Effector memory CD8-positive, alpha-beta T cell (primary cell): ENCODE measurements around the gene NPM3.
A peak's percentile ranks its signal among the peaks of the same experiment; 100 is the strongest.

Experiments used
- ATAC-seq: fragments of 150-1000 bp; cut with Tn5 transposase; replicated peaks from 2 replicates; pipeline ENCODE4 v1.10.0; 2021; ENCODE audit warnings: mild to moderate bottlenecking, moderate library complexity
- DNase-seq, 3 experiments: peaks; one replicate each; pipeline ENCODE4 v3.0.0; 2021
- H3K27ac Mint-ChIP-seq, 2 donors: one replicate each; pipeline ENCODE4 v1.8.0; 2022; ENCODE audit warnings: mild to moderate bottlenecking in 2 of 2, mixed read lengths in 2 of 2, moderate library complexity in 2 of 2
- H3K27me3 Mint-ChIP-seq, 2 donors: one replicate each; pipeline ENCODE4 v1.8.0; 2022; ENCODE audit warnings: mixed read lengths in 2 of 2
- H3K36me3 Mint-ChIP-seq: one replicate; pipeline ENCODE4 v1.8.0; 2022; ENCODE audit warnings: mild to moderate bottlenecking, moderate library complexity, mixed read lengths; ENCODE audit not compliant: insufficient read depth
- H3K4me1 Mint-ChIP-seq, 2 donors: one replicate each; pipeline ENCODE4 v1.8.0; 2022; ENCODE audit warnings: low read depth in 2 of 2, mixed read lengths in 2 of 2
- H3K4me3 Mint-ChIP-seq, 2 donors: one replicate each; pipeline ENCODE4 v1.8.0; 2022; ENCODE audit warnings: mild to moderate bottlenecking in 2 of 2, mixed read lengths in 2 of 2, moderate library complexity in 2 of 2
- H3K9me3 Mint-ChIP-seq, 2 donors: one replicate each; pipeline ENCODE4 v1.8.0; 2022; ENCODE audit warnings: mixed read lengths in 2 of 2
- total RNA-seq, 9 experiments: gene quantifications; one replicate each; lab custom pipeline; 2026; lab: John Stamatoyannopoulos, UW

NPM3 gene, protein sequence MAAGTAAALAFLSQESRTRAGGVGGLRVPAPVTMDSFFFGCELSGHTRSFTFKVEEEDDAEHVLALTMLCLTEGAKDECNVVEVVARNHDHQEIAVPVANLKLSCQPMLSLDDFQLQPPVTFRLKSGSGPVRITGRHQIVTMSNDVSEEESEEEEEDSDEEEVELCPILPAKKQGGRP
- 3.3 to 92.8 (median 13.2) reads per million in 9 experiments for total RNA-seq

DNA sequence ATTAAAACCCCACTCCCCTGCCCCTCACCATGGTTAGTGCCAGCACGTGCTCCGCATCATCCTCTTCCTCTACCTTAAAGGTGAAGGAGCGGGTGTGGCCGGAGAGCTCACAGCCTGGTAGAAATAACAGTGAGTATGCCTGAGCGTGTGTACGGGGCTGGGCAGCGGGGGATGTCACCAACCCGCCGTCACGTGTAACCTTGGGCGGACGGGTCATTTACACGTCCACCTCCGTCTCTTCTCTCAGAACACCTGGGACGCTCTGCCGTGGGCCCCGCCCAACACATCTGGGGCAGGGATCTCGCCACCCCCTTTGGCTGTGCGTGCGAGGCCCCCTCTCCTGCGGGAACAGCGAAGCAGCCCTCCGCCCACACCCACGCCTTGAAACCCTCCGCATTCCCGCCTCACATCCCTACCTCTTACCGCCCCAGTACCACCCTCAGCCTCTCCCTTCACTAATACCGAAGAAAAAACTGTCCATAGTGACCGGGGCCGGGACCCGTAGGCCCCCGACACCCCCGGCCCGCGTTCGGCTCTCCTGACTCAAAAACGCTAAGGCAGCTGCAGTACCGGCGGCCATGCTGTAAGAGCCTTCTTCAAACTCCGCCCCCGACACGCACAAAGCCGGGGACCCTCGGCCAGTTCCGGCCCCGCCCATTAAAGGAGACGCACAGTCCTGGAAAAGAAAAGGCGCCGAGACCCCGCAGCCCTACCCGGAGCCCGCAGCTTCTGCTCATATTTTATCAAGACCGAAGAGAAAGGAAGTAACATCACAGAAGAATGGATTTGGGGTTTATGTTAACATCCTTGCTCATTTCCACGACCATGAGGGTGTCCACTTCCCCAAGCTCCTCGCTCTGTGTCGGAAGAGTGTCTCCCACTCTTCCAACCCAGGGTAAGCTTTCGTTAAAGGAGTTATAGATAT is at the start of gene NPM3:
NPM3 (minus strand) TSS at position 636 of the 925 bp plus-strand sequence; CDS start at position 580, 56 bp downstream.
- ATAC-seq (peak; percentile 76), DNase-seq (peak; percentile 65 to 73 (median 72))
- peaks cover 11 to 14% of the 10 kb centered on the region in 2 donors for H3K27me3 Mint-ChIP-seq
- peak within 1 kb of the TSS; percentile 96 to 97 for H3K4me3 Mint-ChIP-seq
- H3K27ac Mint-ChIP-seq = peak within 1 kb of the TSS; percentile 95 to 96
- peaks cover 44 to 64% of the 10 kb centered on the region in 2 donors for H3K4me1 Mint-ChIP-seq
- peaks cover 48% of the 10 kb centered on the region for H3K36me3 Mint-ChIP-seq
- no peaks in the 10 kb centered on the region for H3K9me3 Mint-ChIP-seq

DNA sequence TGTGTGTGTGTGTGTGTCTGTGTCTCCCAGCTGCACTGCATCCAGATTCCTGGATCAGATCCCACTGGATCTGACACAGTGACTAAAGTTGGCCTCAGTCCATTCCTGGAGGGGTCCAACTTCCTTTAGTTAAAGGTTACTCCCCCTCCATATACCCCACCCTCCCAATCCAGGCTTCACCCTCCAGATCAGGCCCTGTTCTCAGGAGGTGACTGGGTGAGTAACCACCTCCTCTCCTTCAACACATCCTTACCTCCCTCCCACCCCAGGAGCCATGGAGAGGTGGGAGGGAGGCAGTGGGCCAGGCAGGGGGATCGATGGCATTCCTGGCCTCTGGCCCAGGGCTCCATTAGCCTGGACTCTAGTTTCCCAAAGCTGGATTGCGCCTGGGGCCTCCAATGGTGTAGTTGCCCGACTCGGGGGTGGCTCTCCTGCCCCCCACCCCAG is 49.1 kb upstream of the NPM3 start:
- no peak for DNase-seq
- Mint-ChIP-seq H3K27ac (peak overlapping the region; percentile 80 to 96), H3K9me3 (no peaks in the 10 kb centered on the region), H3K36me3 (peaks cover 18% of the 10 kb centered on the region), H3K27me3 (no peaks in the 10 kb centered on the region), H3K4me3 (no peak overlapping the region), H3K4me1 (peaks cover 50 to 54% of the 10 kb centered on the region in 2 donors)
- ATAC-seq = no peak

DNA sequence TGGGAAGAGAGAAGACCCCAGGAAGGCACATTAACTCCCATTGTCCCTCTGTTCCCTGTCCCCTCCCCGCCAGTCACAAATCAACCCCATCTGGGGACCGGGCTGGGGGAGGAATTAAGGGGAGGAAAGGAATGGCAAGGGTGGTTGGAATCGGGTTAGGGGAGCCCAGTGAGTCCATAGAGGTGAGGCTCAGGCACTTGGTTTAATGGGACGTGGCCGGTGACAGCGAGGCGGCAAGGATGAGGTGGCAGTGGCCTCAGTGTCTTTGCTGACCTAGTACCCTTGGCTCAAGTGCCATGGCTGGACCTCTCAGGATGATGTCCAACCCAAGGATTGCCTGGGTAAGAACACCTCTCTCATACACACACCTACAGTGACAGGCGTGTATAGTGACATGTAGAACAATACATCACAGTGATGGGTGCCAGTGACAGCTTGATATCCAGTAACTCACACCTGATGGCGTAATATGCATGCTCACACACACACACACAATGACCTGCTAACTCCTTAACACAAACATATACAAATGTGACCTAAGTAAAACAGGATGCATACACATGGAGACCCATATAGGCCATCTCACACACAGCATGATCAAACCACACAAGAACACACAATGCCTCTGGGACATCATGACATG is 48.0 kb upstream of the NPM3 start:
- Mint-ChIP-seq H3K9me3 (no peaks in the 10 kb centered on the region), H3K27ac (peak overlapping the region; percentile 96), H3K27me3 (no peaks in the 10 kb centered on the region), H3K36me3 (peaks cover 18% of the 10 kb centered on the region), H3K4me1 (peaks cover 54% of the 10 kb centered on the region in 2 donors), H3K4me3 (peak overlapping the region; percentile 85 to 91)
- DNase-seq (no peak), ATAC-seq (no peak)

DNA sequence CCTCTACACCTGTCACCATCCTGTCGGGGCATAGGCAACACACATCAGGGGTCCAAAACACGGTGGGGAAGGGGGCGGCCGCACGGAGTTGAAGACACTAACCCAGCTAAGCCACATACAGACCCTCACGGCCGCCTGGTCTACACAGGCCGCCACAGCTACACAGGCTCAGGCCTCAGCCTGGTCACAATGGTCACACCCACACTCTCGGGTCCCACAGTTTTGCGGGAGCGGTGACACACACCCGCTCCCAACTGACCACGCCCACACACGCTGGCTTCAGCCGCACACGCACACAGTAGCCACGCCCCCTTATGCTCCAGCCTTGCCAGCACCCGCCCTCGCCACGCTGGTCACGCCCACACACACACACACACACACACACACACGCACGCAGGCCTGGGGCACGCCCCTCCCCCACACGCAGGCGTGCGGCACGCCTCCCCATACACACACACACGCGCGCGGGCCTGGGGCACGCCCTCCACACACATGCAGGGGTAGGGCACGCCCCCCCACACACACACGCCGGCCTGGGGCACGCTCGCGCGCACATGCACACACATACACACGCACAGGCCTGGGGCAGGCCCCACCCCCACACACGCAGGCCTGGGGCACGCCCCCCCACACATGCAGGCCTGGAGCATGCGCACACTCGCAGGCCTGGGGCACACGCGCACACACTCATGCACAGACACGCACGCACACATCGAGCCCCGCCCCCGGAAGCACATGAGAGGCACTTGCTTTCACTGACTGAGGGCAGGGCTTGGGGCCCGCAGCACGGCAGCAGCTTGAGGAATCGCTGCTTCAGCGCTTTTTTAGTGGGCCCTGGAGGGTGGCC is 47.3 kb upstream of the NPM3 start:
- no peaks in the 10 kb centered on the region for H3K27me3 Mint-ChIP-seq
- peaks cover 15% of the 10 kb centered on the region for H3K36me3 Mint-ChIP-seq
- ATAC-seq = peak; percentile 75
- H3K4me1 Mint-ChIP-seq = peaks cover 48 to 49% of the 10 kb centered on the region in 2 donors
- H3K9me3 Mint-ChIP-seq = no peaks in the 10 kb centered on the region
- peak; percentile 88 to 91 (median 90) for DNase-seq
- peak overlapping the region; percentile 85 to 91 for H3K4me3 Mint-ChIP-seq
- H3K27ac Mint-ChIP-seq = peak overlapping the region; percentile 96

DNA sequence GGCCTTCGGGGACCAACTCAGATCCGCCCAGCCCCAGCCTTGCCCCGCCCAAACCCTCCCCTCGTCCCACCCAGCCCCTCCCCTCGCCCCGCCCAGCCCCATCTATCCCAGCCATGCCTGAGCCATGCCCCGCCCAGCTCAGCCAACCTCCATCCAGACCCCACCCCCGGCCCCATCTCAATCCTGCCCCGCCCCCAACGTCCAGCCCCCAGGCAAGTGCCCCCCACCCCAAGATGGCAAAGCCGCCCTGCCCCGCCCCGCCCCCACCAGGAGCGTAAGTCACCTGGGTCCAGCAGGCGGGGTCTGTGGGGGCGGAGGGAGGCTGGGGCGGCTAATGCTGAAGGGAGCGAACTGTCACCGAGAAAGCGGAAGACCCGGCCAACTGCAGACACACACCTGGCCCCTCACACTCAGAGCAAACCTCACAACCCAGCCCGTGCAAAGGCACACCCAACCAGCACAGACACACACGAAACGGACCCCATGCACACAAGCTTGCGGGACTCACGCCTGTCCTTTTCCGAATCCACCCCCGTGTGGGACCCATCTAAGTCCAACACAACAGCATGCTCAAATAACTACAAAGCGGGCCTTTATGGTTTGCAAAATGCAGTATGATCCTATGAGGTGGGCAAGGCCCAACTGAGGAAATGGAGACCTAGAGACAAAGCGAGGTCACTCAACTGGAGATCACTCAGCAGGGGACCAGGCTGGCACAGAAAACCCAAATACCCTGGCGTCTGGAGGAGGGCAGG is 46.5 kb upstream of the NPM3 start:
- ATAC-seq (peak; percentile 23), DNase-seq (peak; percentile 46 to 59 (median 54))
- no peaks in the 10 kb centered on the region for H3K9me3 Mint-ChIP-seq
- H3K27me3 Mint-ChIP-seq = no peaks in the 10 kb centered on the region
- peak overlapping the region; percentile 85 to 91 for H3K4me3 Mint-ChIP-seq
- peaks cover 44 to 45% of the 10 kb centered on the region in 2 donors for H3K4me1 Mint-ChIP-seq
- H3K36me3 Mint-ChIP-seq = peaks cover 15% of the 10 kb centered on the region
- peak overlapping the region; percentile 96 for H3K27ac Mint-ChIP-seq

DNA sequence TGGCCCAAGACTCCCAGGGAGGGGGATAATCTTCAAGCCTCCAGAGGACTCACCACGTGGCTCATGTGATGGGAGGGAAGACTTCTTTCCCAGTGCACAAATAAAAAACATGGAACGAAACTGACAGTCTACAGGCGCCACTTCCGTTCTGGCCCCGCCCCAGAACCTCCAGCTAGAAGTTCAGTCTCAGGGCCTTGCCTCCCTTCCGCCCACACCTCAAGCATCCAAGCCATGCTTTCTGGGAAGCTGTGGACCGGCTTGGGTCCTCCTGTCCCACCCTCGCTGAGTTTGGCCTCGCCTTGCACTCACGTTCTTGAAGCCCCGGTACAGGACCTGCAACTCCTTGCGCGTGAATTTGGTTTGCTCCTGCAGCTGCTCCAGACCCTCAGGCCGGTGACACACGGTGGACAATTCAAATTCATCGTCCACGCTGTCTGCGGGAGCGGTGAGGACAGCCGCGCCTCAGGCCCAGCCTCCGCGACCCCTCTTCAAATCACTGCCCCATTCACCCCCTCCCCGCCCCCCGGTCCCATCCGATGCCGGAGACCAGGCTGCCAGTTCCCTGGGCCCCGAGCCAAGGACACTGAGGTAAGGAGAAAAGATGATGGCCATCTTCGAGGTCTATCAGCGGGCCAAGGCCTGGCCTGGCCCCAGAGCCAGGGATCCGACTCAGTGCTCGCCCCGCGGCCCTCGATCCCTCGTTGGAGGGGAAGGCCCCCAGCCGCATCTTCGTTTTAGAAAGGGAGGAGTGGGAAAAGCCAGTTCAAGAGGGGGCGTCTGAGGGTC is 45.7 kb upstream of the NPM3 start:
- H3K4me3 Mint-ChIP-seq = peak overlapping the region in 1 of 2 donors; percentile 85

DNA sequence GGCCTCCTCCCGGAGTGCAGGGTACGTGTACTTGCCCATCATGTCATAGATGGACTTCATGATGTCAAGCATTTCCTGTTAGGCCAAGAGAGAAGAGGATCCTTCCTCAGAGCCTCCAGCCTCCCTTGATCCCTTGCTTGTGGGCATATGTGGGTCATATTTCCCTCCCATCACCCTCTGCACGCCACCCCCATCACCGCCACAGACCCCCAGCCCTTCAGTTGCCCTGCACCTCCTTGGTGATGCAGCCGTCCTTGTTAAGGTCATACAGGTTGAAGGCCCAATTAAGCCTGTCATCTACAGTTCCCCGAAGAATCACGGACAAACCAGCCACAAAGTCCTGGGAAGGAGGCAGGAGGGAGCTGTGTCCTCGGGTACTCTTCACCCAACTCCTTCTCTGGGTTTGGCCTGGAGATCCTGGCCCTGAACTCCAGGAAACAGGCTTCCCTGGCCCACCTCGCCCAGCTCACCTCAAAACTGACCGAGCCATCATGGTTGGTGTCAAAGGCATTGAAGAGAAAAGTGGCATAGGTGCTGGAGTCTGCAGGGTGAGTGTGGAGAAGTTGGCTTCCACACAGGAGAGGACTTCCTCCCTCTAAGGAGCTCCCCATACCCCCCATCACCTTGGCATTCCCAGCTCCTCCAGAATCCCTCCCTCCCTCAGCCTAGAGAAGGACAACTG is 44.8 kb upstream of the NPM3 start:
- Mint-ChIP-seq H3K9me3 (no peaks in the 10 kb centered on the region), H3K4me3 (no peak overlapping the region), H3K27ac (no peak overlapping the region), H3K4me1 (peaks cover 27 to 29% of the 10 kb centered on the region in 2 donors), H3K36me3 (peaks cover 15% of the 10 kb centered on the region), H3K27me3 (no peaks in the 10 kb centered on the region)
- no peak for DNase-seq
- ATAC-seq = no peak

More for the DNA sequence above, 45.7 kb upstream of the NPM3 start:
- ATAC-seq (no peak), DNase-seq (no peak)
- Mint-ChIP-seq H3K4me1 (peaks cover 36 to 38% of the 10 kb centered on the region in 2 donors), H3K27me3 (no peaks in the 10 kb centered on the region), H3K27ac (no peak overlapping the region), H3K9me3 (no peaks in the 10 kb centered on the region), H3K36me3 (peaks cover 15% of the 10 kb centered on the region)

DNA sequence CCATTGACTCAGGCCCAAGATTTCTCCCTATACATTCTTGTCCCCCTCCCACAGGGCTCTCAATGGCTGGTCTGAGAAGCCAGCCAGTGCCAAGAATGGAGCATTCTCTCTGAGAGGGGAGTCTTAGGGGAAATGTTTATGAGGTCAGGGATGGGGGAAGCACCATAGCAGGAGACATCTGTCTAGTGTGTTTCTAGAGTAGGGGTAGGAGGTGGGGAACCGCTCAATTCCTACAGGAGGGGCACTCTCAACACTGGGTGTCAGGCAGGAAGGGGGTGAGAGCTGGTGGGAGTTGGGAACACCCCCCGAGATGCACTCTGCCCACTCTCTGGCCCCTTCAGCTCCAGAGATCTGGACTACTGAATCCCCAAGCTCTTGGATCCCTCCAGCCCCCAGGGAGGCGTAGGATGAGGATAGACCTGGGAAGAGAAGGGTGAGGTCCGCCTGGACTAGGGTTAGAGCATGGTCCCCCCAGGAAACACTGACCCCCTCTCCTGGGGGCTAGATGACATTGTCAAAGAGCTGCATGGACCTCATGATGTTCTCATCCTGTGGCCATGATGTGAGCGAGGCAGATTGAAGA is 43.7 kb upstream of the NPM3 start:
- no peak overlapping the region for H3K4me3 Mint-ChIP-seq
- peak overlapping the region in 1 of 2 donors; percentile 5 for H3K27ac Mint-ChIP-seq
- peaks cover 23 to 25% of the 10 kb centered on the region in 2 donors for H3K4me1 Mint-ChIP-seq
- H3K27me3 Mint-ChIP-seq = no peaks in the 10 kb centered on the region
- no peak for DNase-seq
- peaks cover 15% of the 10 kb centered on the region for H3K36me3 Mint-ChIP-seq
- ATAC-seq = no peak
- no peaks in the 10 kb centered on the region for H3K9me3 Mint-ChIP-seq

DNA sequence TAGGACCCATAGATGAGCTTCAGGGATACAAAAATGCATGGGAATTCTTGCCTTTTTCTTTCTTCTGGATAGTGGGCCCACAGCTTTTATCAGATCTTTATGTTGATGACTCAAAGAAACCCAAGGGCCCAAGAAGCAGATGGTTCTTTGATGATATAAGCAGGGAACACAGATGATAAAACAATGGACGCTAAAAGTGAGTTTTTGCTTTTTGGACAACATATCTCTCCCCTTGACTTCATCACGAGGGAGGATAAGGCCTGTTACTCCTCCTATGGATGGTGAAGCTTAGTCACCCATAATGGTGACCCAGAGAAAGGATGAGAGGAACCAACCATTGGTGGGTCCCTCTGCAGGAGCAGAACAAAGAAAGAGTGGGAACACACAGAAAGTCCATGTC is 41.5 kb upstream of the NPM3 start:
- Mint-ChIP-seq H3K9me3 (no peaks in the 10 kb centered on the region), H3K27ac (no peak overlapping the region), H3K27me3 (no peaks in the 10 kb centered on the region), H3K4me3 (no peak overlapping the region), H3K36me3 (peaks cover 2% of the 10 kb centered on the region), H3K4me1 (peaks cover 4 to 6% of the 10 kb centered on the region in 2 donors)
- ATAC-seq (no peak), DNase-seq (no peak)

DNA sequence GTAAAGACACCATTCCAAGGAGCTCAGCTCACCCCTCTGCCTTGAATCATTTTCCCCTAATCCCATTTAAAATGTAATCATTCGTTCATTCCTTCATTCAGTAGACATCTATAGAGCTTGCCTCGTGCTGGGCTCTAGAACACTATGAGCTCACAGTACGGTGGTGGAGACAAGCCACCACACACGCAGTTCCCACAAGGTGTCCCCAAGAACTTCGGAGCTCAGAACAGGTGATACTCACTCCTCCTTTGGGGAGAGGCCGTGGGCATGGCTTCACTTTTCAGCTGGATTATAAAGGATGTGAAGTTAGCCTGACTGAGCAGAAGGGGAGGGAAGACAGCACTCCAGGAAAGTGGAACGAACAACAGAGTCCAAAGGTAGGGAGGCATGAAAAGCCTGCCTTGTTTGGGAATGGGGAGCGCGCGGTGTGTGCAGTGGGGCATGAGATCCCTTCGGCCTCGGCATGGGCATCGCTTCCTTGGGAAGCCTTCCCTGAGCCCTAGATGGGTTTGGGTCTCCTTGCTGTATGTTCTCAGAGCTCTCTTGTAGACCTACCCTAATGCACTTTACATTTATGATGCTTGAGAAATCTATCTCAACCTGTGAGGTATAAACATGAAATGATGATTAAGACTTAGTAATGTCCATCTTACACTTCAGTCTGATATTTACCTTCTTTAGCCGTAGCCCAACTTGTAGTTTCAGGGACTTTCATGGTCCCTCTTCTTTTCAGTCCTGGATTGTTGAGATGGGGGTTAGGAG is 35.8 kb upstream of the NPM3 start:
- Mint-ChIP-seq H3K36me3 (peaks cover 26% of the 10 kb centered on the region), H3K4me1 (peaks cover 25 to 39% of the 10 kb centered on the region in 2 donors), H3K27ac (peak overlapping the region; percentile 95 to 98), H3K27me3 (no peaks in the 10 kb centered on the region), H3K9me3 (no peaks in the 10 kb centered on the region), H3K4me3 (peak overlapping the region; percentile 88 to 98)
- ATAC-seq (peak; percentile 43), DNase-seq (no peak)
